ENCODE data around the gene SLC23A3. TPM values are rescaled to one million over a fixed set of nuclear protein-coding genes. Genes with fewer than 3 reads are reported as not detected.

Gene SLC23A3
- polyA plus RNA-seq, 1 donor: 6.2 TPM

DNA sequence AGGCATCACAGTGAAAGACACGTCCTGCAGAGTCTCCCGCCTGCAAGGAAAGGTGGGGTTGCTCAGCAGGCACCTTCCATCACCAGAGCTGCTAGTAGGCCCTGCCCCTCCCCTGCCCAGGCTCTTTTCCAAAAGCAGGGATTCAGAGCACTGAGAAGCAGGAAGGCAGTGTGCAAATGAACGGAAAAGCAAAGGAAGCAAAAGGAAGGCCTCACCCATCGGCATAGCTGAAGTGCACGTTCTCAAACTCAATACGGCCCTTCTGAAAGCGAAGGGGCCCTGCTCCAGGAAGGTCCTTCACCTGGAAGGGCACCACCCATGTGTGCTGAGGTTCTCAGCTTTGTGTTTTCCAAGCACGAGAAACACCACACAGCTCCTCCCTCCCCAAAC, 43.2 kb upstream of the SLC23A3 start:
- Histone ChIP-seq H3K27me3 (ENCODE audit: control insufficient read depth, insufficient read depth, low read length) (no peaks in the 10 kb centered on the region), H3K9me3 (ENCODE audit: control insufficient read depth, low read depth, low read length) (no peaks in the 10 kb centered on the region), H3K27ac (ENCODE audit: low read length) (no peak overlapping the region), H3K36me3 (ENCODE audit: control insufficient read depth, insufficient read depth, low read length) (peaks cover 74% of the 10 kb centered on the region), H3K4me3 (ENCODE audit: low read length) (no peak overlapping the region), H3K4me1 (ENCODE audit: control insufficient read depth, insufficient read depth, low read length) (peaks cover 7% of the 10 kb centered on the region)
- WGBS (ENCODE audit: insufficient coverage, low lambda C conversion rate): 100% methylated on average over 3 of the region's 8 CpGs
- DNase-seq: no peak

DNA sequence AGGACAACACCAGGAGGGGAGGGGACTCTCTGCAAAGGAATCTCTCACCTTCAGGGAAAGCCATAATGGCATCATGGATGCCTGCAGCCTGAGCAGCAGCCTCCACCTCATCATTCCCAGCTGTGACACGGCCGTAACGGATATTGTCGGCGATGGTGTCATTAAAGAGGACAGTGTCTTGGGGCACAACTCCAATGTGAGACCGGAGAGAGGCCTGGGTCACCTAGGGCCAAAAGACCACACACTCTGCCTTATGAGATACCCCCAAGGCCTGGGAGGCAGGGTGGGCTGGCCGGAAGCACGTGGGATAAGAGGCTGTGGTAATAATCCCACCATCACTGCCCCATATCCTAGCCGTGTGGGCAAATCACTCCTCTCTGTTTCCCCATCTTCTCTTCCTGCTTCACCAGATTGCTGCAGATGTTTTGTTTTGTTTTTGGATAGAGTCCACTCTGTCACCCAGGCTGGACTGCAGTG, 41.1 kb upstream of the SLC23A3 start:
- no peak for DNase-seq
- no CpG with 5 or more reads among the region's 9 CpGs for WGBS (ENCODE audit: insufficient coverage, low lambda C conversion rate)
- peaks cover 75% of the 10 kb centered on the region for H3K36me3 ChIP-seq (ENCODE audit: control insufficient read depth, insufficient read depth, low read length)
- H3K4me3 ChIP-seq (ENCODE audit: low read length): no peak overlapping the region
- no peaks in the 10 kb centered on the region for H3K9me3 ChIP-seq (ENCODE audit: control insufficient read depth, low read depth, low read length)
- H3K27me3 ChIP-seq (ENCODE audit: control insufficient read depth, insufficient read depth, low read length): no peaks in the 10 kb centered on the region
- peaks cover 17% of the 10 kb centered on the region for H3K4me1 ChIP-seq (ENCODE audit: control insufficient read depth, insufficient read depth, low read length)
- no peak overlapping the region for H3K27ac ChIP-seq (ENCODE audit: low read length)

DNA sequence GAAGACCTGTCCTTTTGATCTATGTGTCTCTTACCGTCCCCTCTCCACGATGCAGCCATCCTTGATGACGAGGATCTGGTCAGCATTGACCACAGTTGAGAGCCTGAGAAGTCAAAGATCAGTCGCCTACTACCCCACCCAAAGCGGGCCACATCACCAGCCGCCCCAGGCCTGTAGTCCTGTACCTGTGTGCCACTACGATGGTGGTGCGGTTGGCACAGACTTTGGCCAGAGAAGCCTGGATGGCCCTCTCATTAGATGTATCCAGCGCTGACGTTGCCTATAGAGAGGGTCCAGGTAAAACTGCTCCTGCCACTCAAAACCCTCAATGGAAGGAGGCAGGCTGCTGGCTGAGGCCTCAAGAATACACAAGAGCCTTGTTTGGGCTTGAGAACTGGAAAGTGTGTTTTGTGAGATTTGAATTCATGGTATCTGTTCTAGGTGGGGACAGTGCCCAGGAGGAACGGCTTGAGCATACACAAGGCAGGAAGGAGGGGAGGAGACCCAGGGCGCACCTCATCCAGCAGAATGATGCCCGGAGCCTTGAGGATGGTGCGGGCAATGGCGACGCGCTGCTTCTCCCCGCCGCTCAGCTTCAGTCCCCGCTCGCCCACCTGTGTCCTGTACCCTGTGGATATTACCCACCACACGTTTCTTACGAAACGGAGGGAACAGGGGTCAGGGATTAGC, 40.5 kb upstream of the SLC23A3 start:
- DNase-seq: no peak
- WGBS (ENCODE audit: insufficient coverage, low lambda C conversion rate): no CpG with 5 or more reads among the region's 24 CpGs
- H3K27ac ChIP-seq (ENCODE audit: low read length): no peak overlapping the region

DNA sequence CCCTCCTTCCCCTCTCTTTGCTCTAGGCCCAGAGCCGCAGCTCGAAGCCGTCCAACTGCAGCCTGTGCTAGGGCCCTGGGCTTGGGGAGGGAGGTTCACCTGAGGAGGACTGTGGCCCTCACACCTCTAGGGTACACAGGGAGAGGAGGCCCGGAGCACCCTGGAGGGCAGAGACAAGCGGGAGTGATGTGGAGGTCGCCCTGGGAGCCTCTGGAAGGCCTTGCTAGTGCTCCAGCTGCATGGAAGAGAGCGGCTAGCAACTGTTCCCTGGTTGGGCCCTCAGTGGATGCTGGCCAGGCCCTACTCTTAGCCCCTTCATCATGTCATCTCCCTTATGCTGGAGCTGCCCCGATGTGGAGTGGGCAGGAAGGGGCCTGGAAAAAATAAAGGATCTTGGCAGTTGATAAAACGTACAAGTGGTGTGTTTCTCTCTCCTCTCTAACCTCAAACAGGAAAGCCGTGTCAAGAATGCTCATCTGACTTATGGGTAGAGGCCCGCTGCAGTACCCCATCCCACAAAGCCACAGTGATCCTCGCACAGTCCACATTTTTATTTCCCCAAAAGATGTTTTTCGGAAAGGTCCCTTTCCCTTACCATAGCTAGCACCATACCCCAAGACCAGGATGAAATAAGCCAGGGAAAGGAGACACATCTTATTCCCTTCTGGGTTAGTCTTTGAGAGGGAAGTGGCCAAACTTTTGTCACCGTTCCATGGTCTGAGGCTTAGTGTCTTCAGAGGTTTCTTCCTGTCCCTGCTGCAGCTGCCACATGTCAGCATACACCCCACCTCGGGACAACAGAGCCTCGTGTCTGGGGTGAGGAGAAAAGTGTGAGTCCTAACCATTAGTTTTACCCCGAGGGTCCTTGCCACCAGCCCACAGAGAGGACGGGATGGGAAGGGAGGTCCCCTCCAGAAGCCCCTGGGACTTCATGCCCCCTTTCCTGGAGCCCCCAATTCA, 39.7 kb upstream of the SLC23A3 start:
- Histone ChIP-seq H3K27me3 (ENCODE audit: control insufficient read depth, insufficient read depth, low read length) (no peaks in the 10 kb centered on the region), H3K4me3 (ENCODE audit: low read length) (no peak overlapping the region), H3K4me1 (ENCODE audit: control insufficient read depth, insufficient read depth, low read length) (peaks cover 19% of the 10 kb centered on the region), H3K9me3 (ENCODE audit: control insufficient read depth, low read depth, low read length) (no peaks in the 10 kb centered on the region), H3K36me3 (ENCODE audit: control insufficient read depth, insufficient read depth, low read length) (peaks cover 65% of the 10 kb centered on the region), H3K27ac (ENCODE audit: low read length) (no peak overlapping the region)
- WGBS (ENCODE audit: insufficient coverage, low lambda C conversion rate): 87% methylated on average over 3 of the region's 18 CpGs
- no peak for DNase-seq

More for the DNA sequence above, 40.5 kb upstream of the SLC23A3 start:
- Histone ChIP-seq H3K9me3 (ENCODE audit: control insufficient read depth, low read depth, low read length) (no peaks in the 10 kb centered on the region), H3K36me3 (ENCODE audit: control insufficient read depth, insufficient read depth, low read length) (peaks cover 70% of the 10 kb centered on the region), H3K4me3 (ENCODE audit: low read length) (no peak overlapping the region), H3K4me1 (ENCODE audit: control insufficient read depth, insufficient read depth, low read length) (peaks cover 19% of the 10 kb centered on the region), H3K27me3 (ENCODE audit: control insufficient read depth, insufficient read depth, low read length) (no peaks in the 10 kb centered on the region)

DNA sequence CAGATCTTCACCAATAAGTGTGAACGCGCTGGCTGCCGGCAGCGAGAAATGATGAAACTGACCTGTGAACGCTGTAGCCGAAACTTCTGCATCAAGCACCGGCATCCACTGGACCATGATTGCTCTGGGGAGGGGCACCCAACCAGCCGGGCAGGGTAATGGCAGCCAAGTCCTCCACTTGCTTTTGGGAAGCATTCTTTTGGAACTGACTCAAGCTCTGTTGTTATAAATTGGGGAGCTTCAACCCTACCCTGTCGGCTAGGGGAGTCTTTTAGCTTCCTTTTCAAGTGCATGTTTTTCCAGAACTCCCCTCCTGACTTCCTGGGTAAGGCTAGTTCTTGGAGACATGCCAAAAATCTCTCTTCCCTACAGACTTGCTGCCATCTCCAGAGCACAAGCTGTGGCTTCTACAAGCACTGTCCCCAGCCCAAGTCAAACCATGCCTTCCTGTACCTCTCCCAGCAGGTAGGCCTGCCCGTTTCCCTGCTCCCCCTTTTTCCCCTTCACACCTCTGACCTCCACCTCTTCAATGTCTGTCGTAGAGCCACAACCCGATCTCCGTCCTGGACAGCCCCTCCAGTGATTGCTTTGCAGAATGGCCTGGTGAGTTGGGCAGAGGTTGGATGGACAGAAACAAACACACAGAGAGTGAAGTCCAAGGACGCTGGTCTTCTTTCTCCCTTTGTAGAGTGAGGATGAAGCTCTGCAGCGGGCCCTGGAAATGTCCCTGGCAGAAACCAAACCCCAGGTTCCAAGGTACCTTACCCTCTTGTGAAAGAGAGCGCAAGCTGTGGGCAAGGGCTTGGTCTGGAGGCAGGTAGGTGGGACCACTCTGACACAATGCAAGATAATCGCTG, 38.3 kb upstream of the SLC23A3 start:
- no peak overlapping the region for H3K4me3 ChIP-seq (ENCODE audit: low read length)
- peaks cover 51% of the 10 kb centered on the region for H3K36me3 ChIP-seq (ENCODE audit: control insufficient read depth, insufficient read depth, low read length)
- H3K9me3 ChIP-seq (ENCODE audit: control insufficient read depth, low read depth, low read length): no peaks in the 10 kb centered on the region
- no CpG with 5 or more reads among the region's 17 CpGs for WGBS (ENCODE audit: insufficient coverage, low lambda C conversion rate)
- peaks cover 19% of the 10 kb centered on the region for H3K4me1 ChIP-seq (ENCODE audit: control insufficient read depth, insufficient read depth, low read length)
- no peak for DNase-seq
- H3K27me3 ChIP-seq (ENCODE audit: control insufficient read depth, insufficient read depth, low read length): no peaks in the 10 kb centered on the region
- no peak overlapping the region for H3K27ac ChIP-seq (ENCODE audit: low read length)

DNA sequence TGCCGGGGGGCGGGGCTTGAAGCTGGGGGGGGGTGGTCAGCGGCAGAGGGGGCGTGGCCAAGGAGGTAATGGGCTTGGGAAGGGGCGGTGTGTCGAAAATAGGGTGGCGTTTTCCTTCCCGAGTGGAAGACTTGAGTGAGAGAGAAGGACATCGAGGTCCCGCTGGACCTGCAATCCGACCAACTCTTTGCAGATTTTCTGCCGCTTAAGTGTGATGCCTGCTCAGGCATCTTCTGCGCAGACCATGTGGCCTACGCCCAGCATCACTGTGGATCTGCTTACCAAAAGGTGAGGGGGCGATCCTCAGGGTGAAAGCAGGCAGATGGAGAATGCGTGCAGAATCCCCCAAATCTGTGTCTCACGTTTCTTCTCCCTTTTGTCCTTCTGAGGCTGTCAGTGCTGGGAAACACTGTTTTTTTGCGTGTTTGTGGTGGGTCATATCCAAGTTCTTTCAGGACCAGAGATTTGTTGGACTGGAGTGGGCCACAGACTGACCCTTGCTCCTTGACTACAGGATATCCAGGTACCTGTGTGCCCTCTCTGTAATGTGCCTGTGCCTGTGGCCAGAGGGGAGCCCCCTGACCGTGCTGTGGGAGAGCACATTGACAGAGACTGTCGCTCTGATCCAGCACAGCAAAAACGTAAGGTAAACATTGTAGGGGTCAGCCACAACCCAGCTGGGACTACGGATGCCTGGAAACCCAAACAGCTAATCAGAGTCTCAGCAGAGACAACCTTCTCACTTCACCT, 37.5 kb upstream of the SLC23A3 start:
- DNase-seq: no peak
- Histone ChIP-seq H3K4me3 (ENCODE audit: low read length) (peak overlapping the region; percentile 87), H3K27me3 (ENCODE audit: control insufficient read depth, insufficient read depth, low read length) (no peaks in the 10 kb centered on the region), H3K27ac (ENCODE audit: low read length) (peak overlapping the region; percentile 98), H3K9me3 (ENCODE audit: control insufficient read depth, low read depth, low read length) (no peaks in the 10 kb centered on the region), H3K4me1 (ENCODE audit: control insufficient read depth, insufficient read depth, low read length) (peaks cover 19% of the 10 kb centered on the region), H3K36me3 (ENCODE audit: control insufficient read depth, insufficient read depth, low read length) (peaks cover 43% of the 10 kb centered on the region)
- WGBS (ENCODE audit: insufficient coverage, low lambda C conversion rate): no CpG with 5 or more reads among the region's 22 CpGs

DNA sequence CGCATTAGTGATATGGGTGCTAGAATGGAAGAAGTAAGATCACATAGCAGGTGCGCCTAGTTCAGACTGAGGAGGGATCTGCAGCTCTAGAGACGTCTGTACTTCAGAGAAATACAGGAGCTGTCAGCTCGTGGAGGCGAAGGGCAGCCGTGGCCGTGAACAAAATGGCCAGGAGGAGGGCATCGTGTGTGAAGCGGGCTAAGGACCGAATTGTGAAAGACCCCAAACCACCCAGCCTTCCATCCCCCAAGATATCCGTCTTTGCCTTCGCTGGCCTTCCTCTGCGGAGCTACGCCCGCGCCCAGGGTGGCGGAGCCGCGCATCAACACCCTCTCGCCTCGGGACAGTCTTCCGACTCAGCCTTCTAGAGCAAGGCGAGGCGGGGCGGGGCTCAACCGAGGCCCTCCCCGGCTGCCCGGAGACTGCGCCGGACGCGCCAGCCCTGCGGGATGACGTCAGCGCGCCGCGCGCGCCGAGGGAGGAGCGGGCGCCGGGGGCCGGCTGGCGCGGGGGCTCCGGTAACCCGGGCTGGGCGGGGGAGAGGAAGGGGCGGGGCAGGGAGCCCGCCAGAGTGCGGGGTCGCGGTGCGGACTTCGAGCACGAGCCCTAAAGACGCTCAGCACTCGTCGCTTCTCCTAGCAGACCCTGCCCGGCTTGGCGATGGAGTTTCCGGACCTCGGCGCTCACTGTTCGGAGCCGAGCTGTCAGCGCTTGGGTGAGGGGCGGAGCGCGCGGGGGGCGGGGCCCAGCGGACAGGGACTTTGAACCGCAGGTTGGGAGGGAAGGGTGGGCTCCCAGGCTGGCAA, 36.7 kb upstream of the SLC23A3 start, which contains the start of gene ZFAND2B:
TSS of gene ZFAND2B (plus strand) at position 455 of the 806 bp plus-strand sequence. CDS start at position 661, 206 bp downstream.
- DNase-seq: peak; percentile 97
- H3K9me3 ChIP-seq (ENCODE audit: control insufficient read depth, low read depth, low read length): no peaks in the 10 kb centered on the region
- H3K4me1 ChIP-seq (ENCODE audit: control insufficient read depth, insufficient read depth, low read length): peaks cover 19% of the 10 kb centered on the region
- H3K4me3 ChIP-seq (ENCODE audit: low read length): peak within 1 kb of the TSS; percentile 87
- H3K27ac ChIP-seq (ENCODE audit: low read length): peak within 1 kb of the TSS; percentile 99
- H3K36me3 ChIP-seq (ENCODE audit: control insufficient read depth, insufficient read depth, low read length): peaks cover 40% of the 10 kb centered on the region
- 0% methylated on average over 3 of the region's 76 CpGs for WGBS (ENCODE audit: insufficient coverage, low lambda C conversion rate)
- no peaks in the 10 kb centered on the region for H3K27me3 ChIP-seq (ENCODE audit: control insufficient read depth, insufficient read depth, low read length)

DNA sequence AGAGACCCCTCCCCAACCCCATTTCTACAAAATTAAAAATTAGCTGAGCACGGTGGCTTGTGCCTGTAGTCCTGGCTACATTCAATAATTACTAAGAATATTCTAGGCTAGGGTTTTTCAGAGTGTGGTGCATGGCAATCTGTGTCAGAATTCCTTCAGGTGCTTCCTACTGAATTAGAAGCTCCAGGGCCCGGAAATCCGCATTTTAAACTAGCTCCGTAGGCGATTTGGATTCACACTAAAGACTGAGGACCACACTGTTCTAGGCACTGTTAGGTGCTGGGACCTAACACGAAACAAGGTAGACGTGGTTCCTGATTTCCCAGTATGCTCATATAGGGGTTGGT, 36.1 kb upstream of the SLC23A3 start:
- no CpG with 5 or more reads among the region's 7 CpGs for WGBS (ENCODE audit: insufficient coverage, low lambda C conversion rate)
- DNase-seq: no peak
- H3K27ac ChIP-seq (ENCODE audit: low read length): peak overlapping the region; percentile 99
- H3K36me3 ChIP-seq (ENCODE audit: control insufficient read depth, insufficient read depth, low read length): peaks cover 34% of the 10 kb centered on the region
- no peaks in the 10 kb centered on the region for H3K27me3 ChIP-seq (ENCODE audit: control insufficient read depth, insufficient read depth, low read length)
- H3K4me3 ChIP-seq (ENCODE audit: low read length): peak overlapping the region; percentile 87
- peaks cover 19% of the 10 kb centered on the region for H3K4me1 ChIP-seq (ENCODE audit: control insufficient read depth, insufficient read depth, low read length)
- peaks cover 3% of the 10 kb centered on the region for H3K9me3 ChIP-seq (ENCODE audit: control insufficient read depth, low read depth, low read length)

DNA sequence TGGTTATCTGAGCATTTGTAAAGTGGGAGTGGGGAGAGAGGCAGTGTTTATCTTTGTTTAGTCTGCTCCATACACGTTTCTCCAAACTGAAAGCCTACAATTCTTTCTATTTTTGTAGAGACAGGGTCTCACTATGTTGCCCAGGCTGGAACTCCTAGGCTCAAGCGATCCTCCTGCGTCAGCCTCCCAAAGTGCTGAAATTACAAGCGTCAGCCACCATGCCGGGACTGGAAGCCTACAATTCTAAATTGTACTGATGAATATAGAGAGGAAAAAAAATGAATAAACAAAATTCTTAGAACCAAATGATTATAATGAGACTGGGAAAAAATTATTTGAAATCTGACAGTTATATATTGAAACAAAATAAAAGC, 35.3 kb upstream of the SLC23A3 start:
- no peak for DNase-seq
- no peak overlapping the region for H3K27ac ChIP-seq (ENCODE audit: low read length)

More for the DNA sequence above, 35.3 kb upstream of the SLC23A3 start:
- peaks cover 26% of the 10 kb centered on the region for H3K36me3 ChIP-seq (ENCODE audit: control insufficient read depth, insufficient read depth, low read length)
- H3K9me3 ChIP-seq (ENCODE audit: control insufficient read depth, low read depth, low read length): peaks cover 3% of the 10 kb centered on the region
- no CpG with 5 or more reads among the region's 5 CpGs for WGBS (ENCODE audit: insufficient coverage, low lambda C conversion rate)
- peaks cover 19% of the 10 kb centered on the region for H3K4me1 ChIP-seq (ENCODE audit: control insufficient read depth, insufficient read depth, low read length)
- H3K27me3 ChIP-seq (ENCODE audit: control insufficient read depth, insufficient read depth, low read length): no peaks in the 10 kb centered on the region
- H3K4me3 ChIP-seq (ENCODE audit: low read length): no peak overlapping the region
